HG03565 (cell line): ENCODE measurements around the gene SYNJ2.

Source experiments
- ATAC-seq: cut with Tn5 transposase; IDR thresholded peaks from one replicate; pipeline ENCODE4 v1.9.1; 2021; ENCODE audit warnings: mild to moderate bottlenecking, moderate library complexity; ENCODE audit not compliant: unreplicated experiment

Gene SYNJ2

DNA sequence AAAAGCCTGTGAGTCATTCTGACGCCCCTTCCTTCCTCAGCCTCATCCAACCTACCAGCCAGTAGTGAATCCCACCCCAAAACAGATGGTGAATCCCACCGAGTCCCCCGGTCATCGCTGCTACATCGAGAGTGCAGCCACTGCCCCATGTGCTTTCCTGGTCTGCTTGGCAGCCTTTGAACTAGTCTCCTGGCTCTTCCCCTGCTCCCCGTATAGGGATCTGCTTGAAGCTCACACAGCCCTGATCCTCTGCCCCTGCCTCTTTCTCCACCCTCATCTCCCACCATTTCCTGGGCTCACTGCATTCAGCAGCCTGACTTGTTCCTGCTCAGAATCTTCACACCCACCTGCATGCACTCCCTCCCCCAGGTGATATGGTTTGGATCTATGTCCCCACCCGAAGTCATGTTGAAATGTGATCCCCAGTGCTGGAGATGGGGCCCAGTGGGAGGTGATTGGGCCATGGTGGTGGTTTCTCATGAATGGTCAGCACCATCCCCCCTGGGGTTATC, 14.6 kb downstream of the SYNJ2 start:
- ATAC-seq = no peak

DNA sequence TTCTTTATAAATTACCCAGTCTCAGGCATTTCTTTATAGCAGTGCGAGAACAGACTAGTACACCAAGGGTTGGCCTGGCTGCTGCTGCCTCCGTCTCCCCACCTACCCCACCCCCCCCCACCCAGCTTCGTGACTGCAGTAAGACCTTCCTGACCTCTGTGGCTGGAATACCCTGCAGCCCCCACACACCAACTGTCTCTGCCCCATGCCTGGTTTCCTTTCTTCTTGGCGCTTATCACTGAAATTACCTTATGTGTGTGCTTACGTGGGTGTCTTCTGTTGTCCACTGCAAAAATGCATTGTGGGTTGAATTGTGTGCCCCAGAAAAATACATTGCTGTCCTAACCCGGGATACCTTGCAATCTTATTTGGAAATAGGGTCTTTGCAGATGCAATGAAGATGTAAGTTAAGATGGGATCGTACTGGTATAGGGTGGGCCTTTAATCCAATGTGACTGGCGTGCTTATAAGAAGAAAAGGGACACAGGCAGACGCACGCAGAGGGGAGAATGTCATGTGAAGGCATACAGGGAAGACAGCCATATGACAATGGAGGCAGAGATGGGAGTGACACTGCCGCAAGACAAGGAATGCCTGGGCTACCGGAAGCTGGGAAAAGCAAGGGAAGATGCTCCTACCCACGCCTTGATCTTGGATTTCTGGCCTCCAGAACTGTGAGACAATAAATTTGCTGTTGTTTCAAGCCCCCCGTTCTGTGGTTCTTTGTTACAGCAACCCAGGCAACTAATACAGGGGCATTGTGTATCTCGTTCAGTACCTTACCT, 15.4 kb downstream of the SYNJ2 start:
- no peak for ATAC-seq

DNA sequence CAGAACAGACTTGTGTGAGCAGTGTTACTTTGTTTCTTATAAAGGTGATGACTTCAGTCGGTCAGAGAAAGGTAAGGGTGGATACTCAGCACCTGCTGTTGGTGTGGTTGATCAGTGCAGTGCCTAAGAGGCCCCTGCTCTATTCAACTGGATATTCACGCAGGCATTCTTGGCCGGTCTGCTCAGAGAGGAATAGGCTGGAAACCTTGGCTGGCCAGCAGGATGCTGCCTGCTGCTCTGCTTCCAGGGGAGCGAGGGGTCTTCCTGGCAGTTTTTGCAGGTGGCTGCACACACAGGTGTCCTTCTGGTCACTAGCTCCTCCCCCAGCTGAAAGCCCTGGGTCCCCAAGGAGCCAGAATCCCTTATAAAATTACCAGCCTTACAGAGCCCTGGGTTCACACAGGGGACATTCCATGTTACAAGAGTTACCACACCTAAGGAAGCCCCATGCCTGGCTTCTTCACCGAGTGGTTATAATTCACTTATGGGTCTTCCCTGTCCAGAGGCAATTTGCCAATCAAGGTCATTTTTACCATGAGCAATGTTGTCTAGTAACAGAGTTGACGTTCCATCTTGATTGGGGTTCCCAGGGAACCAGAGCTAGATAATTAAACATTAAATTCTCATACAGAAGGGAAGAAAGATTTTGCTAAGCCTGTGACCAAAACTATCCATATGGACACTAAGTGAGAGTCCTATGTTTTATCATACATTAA, 16.4 kb downstream of the SYNJ2 start:
- ATAC-seq = no peak

DNA sequence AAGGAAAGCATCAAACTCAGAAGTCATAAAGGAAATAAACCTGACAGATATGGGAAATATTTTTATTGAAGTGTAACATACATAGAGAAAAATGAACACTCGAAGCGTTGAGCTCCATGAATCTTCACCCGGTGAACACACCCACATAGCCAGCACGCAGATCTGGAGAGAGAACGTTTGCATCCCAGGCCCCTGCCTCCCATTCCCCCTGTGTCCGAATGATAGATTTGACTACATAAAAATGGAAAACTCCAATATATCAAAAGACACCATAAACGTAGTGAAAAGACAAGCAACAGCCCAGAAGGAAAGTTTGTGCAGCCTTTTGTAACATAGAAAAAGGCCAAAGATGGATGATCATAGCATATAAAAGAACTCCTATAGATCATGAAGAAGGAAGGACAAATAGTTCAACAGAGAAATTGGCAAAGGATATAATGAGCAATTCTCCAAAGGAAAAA, 17.1 kb downstream of the SYNJ2 start:
- ATAC-seq = no peak

DNA sequence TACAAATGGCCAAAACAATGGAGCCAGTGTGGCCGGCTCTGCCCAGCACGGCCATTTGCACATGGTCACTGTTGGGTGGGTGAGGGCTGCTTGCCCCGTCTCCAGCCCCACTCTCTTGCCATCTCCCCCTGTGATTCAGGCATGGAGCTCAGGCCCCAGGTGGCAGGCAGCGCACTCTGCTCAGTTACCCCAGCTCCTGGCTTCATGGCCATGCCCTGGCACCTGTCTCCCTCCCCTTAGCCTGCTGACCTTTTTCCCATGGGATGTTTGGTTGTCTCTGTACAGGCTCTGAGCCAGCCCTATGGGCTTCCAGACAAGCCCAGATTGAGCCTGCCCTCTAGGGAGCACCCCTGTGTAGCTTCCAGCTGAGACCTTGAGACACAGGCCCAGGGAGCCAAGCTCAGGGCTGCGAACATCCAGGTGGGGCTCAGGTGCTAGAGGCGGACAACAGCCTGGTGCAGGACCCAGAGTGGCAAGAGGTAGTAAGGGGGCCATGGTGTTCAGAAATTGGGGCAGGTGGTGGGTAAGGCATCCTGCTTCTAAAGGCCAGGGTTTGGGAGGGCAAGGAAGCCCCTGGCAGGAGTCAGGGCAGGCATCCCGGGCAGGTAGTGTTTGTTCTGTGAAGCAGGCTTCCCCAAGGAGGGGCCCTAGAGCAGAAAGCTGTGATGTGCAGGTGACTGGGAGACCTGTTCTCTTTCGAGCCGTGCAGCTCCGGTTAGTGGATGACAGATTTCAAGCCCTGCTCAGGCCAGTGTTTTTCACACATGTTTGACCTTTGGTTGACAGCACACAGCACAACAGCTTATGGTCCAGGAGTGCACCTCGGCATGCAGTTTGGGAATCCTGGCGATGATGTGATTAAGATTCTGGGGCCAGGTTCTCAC, 17.7 kb downstream of the SYNJ2 start:
- no peak for ATAC-seq

DNA sequence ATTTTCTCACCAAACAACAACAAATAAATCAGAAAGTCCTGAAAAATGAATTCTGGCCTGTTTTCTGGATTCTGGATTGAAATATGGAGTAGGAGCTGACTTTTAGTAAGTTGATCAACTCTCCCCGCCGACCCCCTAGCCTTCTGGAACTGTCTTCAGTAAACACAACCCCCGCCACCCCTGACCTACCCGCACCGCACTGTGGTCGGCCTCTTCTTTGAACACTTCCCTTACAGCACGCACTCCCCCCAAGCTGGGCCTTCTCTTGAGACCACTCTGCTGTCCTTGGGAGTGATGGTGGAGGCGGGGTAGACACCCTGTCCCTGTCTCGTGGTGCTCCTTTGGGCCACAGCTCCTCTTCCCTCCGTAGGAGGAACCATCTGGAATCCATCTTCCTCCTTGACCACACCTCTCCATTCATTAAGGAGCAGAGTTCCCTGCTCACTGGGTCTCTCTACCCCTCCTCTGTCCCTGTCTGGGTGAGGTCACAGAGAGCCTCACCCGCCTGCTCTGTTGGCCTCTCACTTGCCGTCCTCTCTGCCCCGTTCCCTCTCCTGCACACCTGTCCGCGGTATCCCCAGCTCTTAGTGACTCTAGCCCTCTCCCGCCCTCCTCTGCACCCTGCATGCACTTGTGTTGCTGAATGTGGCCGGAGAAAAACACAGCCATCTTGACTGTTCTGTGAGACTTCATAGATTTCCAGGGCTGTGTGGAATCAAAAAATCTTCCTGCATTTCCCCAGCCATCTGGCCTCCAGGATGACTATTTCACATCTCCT, 19.1 kb downstream of the SYNJ2 start:
- no peak for ATAC-seq

DNA sequence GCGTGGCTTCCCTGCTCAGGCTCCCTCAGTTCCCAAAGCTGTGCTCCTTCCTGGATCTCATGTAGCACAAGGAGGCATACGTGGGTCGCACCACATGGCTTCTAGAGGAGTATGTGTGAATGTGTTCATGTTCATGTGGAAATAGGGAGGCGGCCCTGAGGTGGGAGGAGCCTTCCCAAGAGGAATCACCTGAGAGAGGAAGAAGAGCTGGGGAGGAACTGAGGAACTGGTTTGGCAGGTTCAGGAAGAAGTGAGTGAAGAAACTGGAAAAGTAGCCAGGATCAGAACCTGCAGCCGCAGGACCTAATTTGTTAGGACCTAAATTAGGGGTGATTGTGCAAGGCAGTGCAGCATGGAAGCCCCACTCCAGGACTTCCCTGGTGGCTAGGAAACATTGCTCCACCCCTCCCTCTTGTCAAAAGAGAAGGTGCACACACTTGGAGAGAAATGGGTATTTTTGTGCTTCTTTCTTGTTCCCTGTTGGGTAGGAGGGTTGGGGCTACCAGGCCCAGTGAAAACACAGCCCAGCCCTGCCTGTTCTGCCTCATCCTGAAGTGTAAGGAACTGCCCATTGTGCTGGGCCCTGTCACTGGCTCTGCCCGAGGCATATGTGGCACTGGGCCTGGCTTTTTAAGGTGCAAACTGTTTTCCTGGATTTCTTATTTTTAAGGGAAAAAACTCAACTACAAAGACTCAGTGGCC, 20.7 kb downstream of the SYNJ2 start:
- no peak for ATAC-seq

DNA sequence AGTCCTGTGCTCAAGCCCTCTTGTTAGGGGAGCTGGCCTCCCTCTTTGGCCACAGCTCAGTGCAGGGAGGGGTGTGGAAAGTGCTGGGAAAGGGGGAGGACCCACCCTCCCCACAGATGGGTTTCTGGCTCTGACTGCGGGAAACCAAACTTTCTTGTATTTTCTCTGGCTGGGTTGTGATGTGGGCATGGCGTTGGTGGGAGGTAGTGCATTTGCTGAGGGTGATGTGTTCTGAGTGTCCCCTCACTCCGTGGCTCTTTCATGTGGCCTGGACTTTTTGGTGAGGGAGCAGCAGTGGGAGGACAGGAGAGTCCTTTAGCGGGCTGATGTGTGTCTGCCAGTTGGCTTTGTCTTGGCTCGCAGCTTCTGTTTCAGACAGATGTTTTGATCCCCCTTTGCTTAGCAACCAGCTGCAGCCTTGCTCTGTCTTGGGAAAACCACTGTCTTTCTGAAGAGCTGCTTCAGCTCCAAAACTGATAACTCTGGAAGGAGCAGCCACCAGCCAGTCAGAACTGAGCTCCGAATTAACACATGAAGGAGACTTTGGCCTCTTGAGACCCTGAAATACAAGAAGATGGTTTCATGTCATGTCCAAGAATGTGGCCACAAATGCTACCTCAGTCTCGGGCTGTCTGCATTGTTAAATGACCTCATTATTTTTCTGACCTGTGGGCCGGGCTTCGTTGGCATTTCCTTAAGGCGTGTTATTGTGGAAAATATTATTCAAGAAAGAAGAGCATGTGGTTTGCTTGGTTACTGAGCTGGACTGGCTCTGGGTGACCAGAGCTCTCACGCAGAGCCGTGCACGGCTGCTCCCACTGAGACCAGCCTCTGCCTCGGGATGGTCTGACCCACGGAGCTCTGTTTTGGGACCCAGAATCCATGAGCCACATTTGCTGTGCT, 21.5 kb downstream of the SYNJ2 start:
- no peak for ATAC-seq

DNA sequence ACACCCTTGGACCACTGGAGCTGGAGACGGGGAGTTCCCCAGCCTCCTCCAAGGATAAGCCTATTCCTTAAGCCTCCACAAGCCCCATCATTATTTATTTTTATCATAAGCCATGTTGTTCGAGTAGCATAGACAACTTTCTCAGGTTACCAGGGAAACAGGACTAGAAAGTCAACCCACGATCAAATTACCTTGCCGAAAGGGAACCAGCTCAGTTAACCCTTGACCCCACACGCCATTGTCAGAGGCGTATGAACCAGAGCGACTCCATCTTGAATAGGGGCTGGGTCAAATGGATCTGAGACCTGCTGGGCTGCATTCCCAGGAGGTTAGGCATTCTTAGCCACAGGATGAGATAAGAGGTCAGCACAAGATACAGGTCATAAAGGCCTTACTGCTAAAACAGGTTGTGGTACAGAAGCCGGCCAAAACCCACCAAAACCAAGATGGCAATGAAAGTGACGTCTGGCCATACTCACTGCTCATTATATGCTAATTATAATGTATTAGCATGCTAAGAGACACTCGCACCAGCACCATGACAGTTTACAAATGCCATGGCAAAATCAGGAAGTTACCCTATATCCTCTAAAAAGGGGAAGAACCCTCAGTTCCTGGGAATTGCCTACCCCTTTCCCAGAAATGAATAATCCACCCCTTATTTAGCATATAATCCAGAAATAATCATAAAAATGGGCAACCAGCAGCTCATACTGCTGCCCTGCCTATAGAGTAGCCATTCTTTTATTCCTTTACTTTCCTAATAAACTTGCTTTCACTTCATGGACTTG, 22.4 kb downstream of the SYNJ2 start:
- no peak for ATAC-seq

DNA sequence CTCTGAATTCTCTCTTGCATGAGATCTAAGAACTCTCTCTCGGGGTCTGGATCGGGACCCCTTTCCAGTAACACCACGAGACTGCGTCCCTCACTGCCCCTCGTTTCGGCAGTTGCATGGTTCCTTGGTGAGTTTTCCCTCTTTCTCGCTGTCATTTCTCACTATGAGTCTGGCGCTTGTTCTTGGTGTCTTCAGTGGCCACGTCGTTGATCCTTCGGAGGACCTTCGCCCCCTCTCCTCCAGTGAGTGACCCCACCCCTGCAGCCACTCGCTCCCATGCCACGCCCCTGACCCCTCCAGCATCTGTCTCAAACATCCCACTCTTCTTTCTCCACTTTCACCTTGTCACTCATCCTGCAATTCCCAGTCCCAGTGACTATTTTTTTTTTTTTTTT, 23.0 kb downstream of the SYNJ2 start:
- ATAC-seq = no peak

DNA sequence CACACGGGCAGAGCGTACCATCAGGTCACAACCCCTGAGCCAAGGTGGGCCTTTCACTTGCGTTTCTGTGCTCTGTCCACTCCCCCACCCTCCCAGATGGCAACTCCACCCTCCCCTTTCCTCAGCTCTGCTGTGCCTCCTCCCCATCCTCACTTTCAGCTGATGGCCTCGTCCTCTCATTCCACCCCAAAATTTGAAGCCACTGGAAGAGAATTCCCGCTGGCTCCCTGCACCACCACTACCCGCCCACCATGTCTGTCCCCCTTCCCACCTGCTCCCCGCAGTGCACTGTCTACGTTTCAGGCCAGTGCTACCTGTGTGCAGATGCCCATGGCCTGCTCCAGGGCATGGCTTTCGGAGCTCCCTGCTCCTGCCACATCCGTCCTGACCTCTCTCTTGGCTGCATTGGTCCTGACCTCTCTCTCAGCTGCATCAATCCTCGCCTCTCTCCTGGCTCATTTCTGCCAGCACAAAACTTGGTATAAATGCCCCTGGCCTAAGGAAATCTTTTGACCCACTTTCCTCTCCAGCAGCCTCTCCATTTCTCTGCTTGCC, 24.0 kb downstream of the SYNJ2 start:
- no peak for ATAC-seq

DNA sequence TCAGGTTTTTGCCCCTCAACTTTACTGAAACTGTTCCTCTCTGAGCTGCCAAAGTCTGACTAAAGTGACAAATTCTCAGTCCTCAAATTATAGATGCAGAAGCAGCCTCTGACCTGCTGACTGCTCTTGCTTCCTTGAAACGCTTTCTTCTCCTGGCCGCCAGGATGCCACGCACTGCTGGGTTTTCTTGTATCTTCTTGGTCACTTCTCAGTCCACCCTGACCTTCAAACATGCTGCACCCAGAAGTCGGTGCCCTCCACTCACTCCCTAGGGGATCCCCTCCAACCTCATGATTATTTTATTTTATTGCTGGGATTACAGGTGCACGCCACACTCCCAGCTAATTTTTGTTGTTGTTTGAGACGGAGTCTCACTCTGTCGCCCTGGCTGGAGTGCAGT, 24.7 kb downstream of the SYNJ2 start:
- ATAC-seq = no peak

DNA sequence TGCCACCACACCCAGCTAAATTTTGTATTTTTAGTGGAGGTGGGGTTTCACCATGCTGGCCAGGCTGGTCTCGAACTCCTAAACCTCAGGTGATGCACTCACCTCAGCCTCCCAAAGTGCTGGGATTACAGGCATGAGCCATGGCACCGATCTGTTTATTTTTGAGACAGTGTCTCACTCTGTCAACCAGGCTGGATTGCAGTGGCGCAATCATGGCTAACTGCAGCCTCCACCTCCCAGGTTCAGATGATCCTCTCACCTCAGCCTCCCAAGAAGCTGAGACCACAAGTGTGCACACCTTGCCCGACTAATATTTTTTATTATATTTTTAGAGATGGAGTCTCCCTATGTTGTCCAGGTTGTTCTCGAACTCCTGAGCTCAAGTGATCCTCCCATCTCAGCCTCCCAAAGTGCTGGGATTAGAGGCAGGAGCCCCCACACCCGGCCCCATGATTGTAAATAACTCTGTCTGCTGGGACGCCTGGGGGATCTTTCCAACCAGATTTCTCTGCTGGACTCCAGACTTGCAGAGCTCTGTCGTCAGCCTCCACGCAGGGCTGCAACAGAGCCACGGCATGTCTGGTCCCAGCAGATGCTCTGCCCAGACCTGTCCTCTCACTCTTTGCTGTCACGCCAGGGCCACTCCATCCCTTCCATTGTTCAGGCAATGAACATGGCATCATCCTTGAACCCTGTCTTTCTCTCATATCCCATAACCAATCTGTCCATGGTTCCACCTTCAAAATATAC, 25.3 kb downstream of the SYNJ2 start:
- no peak for ATAC-seq

DNA sequence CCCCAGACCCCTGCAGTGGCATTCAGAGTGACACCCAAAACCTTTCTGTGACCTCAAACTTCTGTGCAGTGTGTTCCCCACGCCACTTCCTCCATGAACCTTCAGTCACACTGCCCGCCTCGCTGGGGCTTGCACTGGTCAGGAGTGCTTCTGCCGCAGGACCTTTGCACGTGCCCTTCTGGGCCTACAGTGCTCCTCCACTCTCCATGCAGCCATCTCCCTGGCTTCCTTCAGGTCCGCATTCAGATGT, 27.1 kb downstream of the SYNJ2 start:
- no peak for ATAC-seq

DNA sequence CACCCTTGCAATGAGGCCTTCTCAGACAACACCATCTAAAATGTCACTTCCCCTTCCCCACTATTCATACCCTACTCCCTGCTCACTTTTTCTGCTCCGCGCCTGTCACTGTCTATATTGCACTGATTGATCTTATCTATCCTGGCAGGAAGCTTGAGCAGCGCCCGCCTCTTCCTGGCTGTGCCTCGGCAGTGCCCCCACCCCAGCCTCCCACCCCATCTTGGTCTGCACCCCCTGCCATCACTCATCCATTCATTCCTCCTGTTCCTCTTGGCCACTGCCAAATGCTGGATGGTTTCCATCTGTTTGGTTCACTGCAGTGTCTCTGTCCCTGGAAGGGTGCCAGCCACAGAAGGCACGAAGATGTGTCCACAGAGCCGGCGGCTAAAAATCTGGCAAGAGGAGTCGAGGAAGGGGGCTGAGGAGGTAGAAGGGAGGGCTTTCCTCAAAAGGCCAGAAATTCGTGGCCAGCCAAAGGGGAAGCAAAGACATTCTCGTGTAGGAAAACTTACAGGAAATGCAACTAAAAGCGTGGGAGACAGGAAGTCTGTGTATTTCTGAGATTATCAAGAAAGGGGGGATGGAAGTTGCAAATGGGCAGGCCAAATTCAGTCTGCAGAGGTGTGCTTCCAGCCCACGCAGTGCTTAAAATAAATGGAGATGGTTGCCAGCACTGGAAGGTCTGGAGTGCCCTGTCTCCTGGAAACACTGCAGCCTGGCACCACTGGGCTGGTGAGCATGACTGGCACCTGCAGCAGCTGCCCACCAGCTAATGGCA, 27.6 kb downstream of the SYNJ2 start:
- peak; percentile 37 for ATAC-seq

DNA sequence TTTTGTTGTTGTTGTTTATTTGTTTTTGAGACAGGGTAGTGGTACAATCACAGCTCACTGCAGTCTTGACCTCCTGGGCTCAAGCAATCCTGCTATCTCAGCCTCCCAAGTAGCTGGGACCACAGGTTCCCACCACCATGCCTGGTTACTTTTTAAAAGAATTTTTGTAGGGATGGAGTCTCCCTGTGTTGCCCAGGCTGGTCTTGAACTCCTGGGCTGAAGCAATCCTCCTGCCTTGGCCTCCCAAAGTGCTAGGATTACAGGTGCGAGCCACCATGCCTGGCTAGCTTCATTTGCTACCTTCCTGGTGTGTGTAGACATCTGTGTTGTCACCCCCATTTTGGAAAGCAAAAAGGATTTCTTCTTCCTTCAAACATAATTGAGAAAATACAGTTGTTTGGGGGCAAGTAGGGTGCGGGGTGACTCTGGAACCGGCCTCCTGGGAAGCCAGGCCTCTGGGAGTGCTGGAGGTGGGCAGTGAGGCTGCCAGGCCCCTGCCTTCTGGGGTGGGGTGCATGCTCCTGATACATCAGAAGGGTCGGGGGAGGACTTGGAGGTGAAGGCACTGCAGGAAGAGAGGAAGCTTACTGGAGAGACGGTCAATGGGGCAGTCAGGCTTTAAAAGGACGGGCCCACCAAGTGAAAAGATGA, 28.4 kb downstream of the SYNJ2 start:
- no peak for ATAC-seq
